Spleen (tissue), 7 donors: ENCODE data around the gene CLIC5.

Source experiments
- CTCF ChIP-seq, 11 experiments: fragments of 200-600 bp in 7 of 11; fragments of 450-650 bp in 4 of 11; sonication (generic) in 4 of 11; IDR thresholded peaks in 8 of 11; conservative IDR thresholded peaks in 3 of 11; 1 replicate in 7 of 11; 2 replicates in 4 of 11; pipeline versions ENCODE4 v1.4.0 to v1.8.0; 2016 to 2021; ENCODE audit warnings: antibody characterized with exemption in 11 of 11, inconsistent platforms in 4 of 11, mild to moderate bottlenecking in 1 of 11
- POLR2A ChIP-seq, 3 donors: fragments of 450-650 bp; IDR thresholded peaks; one replicate each; pipeline ENCODE4 v1.5.1; 2017; ENCODE audit warnings: antibody characterized with exemption in 3 of 3, mild to moderate bottlenecking in 1 of 3
- POLR2AphosphoS5 ChIP-seq, 3 donors: sonication (generic); formaldehyde crosslinking; IDR thresholded peaks; one replicate each; pipeline ENCODE4 v1.5.1; 2017; ENCODE audit warnings: antibody characterized with exemption in 3 of 3
- donor health status: DM: no; HTN: no; CAD: no; lungs with moderate emphysema.
- donor health status: DM: no; HTN: no; CAD: no.
- donor health status: DM: no; HTN: no; CAD: no.

- TF ChIP-seq CTCF (IDR thresholded peaks at IDR 0.05 in 8 of 11, conservative IDR thresholded peaks at IDR 0.05 in 3 of 11): no peak
- TF ChIP-seq POLR2AphosphoS5 (IDR thresholded peaks at IDR 0.05): no peak
- TF ChIP-seq POLR2A (IDR thresholded peaks at IDR 0.05): no peak
Measured at GRCh38 chr6:45837541-45838200, 178.0 kb downstream of the CLIC5 start.
